IMR-90 (cell line): Measurements from ENCODE around the gene UBE2E2.

Experiments
- BHLHE40 ChIP-seq: fragments of 150-350 bp; IDR thresholded peaks from 2 replicates; pipeline ENCODE4 v1.6.1; 2016; ENCODE audit warnings: mild to moderate bottlenecking, low read depth, low read length
- CEBPB ChIP-seq: IDR thresholded peaks from 2 replicates; pipeline ENCODE4 v1.6.1; 2012; ENCODE audit warnings: low read depth, low read length, improper control_type of control experiment
- CHD1 ChIP-seq: IDR thresholded peaks from 2 replicates; pipeline ENCODE4 v1.6.1; 2012; ENCODE audit warnings: low read depth, low read length, improper control_type of control experiment
- POLR2A ChIP-seq: IDR thresholded peaks from 2 replicates; pipeline ENCODE4 v1.6.1; 2012; ENCODE audit warnings: mild to moderate bottlenecking, low read depth, low read length
- RFX5 ChIP-seq: IDR thresholded peaks from 2 replicates; pipeline ENCODE4 v1.8.0; 2012; ENCODE audit warnings: low read depth, mild to moderate bottlenecking, low read length, moderate library complexity
- SMC3 ChIP-seq: fragments of 150-350 bp; IDR thresholded peaks from 2 replicates; pipeline ENCODE4 v1.6.1; 2016; ENCODE audit warnings: low read depth, mild to moderate bottlenecking, antibody characterized with exemption, low read length, moderate library complexity
- TF ChIP-seq, protein P1 (sequence below): conservative IDR thresholded peaks from 2 replicates; pipeline ENCODE4 v1.5.1; 2012; ENCODE audit warnings: mild to moderate bottlenecking, low read depth, low read length, improper control_type of control experiment
- TF ChIP-seq, protein P2 (sequence below): fragments of 150-350 bp; IDR thresholded peaks from 2 replicates; pipeline ENCODE4 v1.6.1; 2017; ENCODE audit warnings: mild to moderate bottlenecking, antibody characterized with exemption, low read length, low read depth

DNA sequence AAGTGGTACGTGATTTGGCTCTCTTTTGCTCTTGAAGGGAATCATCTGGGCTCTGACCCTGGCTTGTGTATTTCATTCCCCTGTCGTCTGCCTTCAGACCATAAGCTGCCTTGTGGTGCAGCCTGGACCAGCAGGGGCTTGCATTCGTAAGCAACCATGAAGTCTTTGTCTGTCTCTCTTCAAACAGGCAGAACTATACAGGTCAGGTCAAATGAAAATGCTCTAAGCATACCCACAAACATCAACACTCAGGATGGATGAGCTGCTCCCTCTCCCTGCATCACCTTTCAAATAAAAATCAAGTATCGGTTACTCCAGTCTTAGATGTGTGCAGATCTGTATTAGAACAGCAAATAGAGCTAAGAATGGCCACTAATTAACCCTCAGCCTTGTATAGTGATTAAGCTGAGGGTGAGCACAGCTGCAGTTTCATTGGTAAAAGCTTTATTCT, 334.0 kb downstream of the UBE2E2 start:
- TF ChIP-seq, protein P1, sequence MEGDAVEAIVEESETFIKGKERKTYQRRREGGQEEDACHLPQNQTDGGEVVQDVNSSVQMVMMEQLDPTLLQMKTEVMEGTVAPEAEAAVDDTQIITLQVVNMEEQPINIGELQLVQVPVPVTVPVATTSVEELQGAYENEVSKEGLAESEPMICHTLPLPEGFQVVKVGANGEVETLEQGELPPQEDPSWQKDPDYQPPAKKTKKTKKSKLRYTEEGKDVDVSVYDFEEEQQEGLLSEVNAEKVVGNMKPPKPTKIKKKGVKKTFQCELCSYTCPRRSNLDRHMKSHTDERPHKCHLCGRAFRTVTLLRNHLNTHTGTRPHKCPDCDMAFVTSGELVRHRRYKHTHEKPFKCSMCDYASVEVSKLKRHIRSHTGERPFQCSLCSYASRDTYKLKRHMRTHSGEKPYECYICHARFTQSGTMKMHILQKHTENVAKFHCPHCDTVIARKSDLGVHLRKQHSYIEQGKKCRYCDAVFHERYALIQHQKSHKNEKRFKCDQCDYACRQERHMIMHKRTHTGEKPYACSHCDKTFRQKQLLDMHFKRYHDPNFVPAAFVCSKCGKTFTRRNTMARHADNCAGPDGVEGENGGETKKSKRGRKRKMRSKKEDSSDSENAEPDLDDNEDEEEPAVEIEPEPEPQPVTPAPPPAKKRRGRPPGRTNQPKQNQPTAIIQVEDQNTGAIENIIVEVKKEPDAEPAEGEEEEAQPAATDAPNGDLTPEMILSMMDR, result no peak
- no peak for TF ChIP-seq SMC3
- TF ChIP-seq CHD1, result no peak
- no peak for TF ChIP-seq CEBPB
- TF ChIP-seq BHLHE40, result no peak
- TF ChIP-seq POLR2A, result no peak
- TF ChIP-seq, protein P2, sequence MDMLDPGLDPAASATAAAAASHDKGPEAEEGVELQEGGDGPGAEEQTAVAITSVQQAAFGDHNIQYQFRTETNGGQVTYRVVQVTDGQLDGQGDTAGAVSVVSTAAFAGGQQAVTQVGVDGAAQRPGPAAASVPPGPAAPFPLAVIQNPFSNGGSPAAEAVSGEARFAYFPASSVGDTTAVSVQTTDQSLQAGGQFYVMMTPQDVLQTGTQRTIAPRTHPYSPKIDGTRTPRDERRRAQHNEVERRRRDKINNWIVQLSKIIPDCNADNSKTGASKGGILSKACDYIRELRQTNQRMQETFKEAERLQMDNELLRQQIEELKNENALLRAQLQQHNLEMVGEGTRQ, result no peak
- TF ChIP-seq RFX5, result no peak
